Activated CD4-positive, alpha-beta memory T cell treated with anti-CD3 and anti-CD28 coated beads for 36 hours (primary cell): ENCODE results near the gene SLC22A8. TPM values are rescaled to one million over a fixed set of nuclear protein-coding genes. Genes with fewer than 3 reads are reported as not detected.
"Not testable (repeated sequence)": the region's sequence is repeated elsewhere in the genome, so short reads cannot be mapped to it uniquely, and the experiment has no call there.

Source experiments
- CTCF ChIA-PET: fragments of 350-600 bp; sonication (Branson Sonifier 250); formaldehyde crosslinking; loops from one replicate; lab custom pipeline; 2021; ENCODE audit warnings: antibody characterized with exemption, inconsistent platforms; lab: Charles Lee
- POLR2A ChIA-PET: fragments of 350-600 bp; sonication (Branson Sonifier 250); formaldehyde crosslinking; loops from one replicate; lab custom pipeline; 2021; ENCODE audit warnings: antibody characterized with exemption; lab: Charles Lee
- DNase-seq: peaks from one replicate; pipeline ENCODE4 v3.0.0-alpha.2; 2020
- H3K27ac Mint-ChIP-seq: one replicate; pipeline ENCODE4 v1.8.0; 2021; ENCODE audit warnings: mixed read lengths
- H3K27me3 Mint-ChIP-seq: one replicate; pipeline ENCODE4 v1.8.0; 2021; ENCODE audit warnings: mixed read lengths
- H3K36me3 Mint-ChIP-seq: one replicate; pipeline ENCODE4 v1.8.0; 2021; ENCODE audit warnings: mixed read lengths
- H3K4me1 Mint-ChIP-seq: one replicate; pipeline ENCODE4 v1.8.0; 2021; ENCODE audit warnings: low read depth, mixed read lengths
- H3K4me3 Mint-ChIP-seq: one replicate; pipeline ENCODE4 v1.8.0; 2021; ENCODE audit warnings: mild to moderate bottlenecking, mixed read lengths
- H3K9me3 Mint-ChIP-seq: one replicate; pipeline ENCODE4 v1.8.0; 2021; ENCODE audit warnings: mixed read lengths
- intact Hi-C: fragments of 100-400 bp; cut with micrococcal nuclease; formaldehyde crosslinking; loops from one replicate; pipeline ENCODE4 v1.15.1; 2023
- total RNA-seq, 2 experiments: library from RNA; stranded (reverse); gene quantifications; one replicate each; pipeline ENCODE4 v1.2.3, GENCODE V29; 2021

The SLC22A8 gene
- total RNA-seq, result not detected

GRCh38 chr11:63015521-63016215 lies at the start of gene SLC22A8:
Gene SLC22A8 (minus strand): TSS chr11:63015841. CDS start chr11:63014958, 883 bp downstream.
- Mint-ChIP-seq H3K4me3 (no peak within 1 kb of the TSS), H3K9me3 (no peaks in the 10 kb centered on the region), H3K36me3 (no peaks in the 10 kb centered on the region), H3K27me3 (peaks cover 12% of the 10 kb centered on the region), H3K4me1 (no peaks in the 10 kb centered on the region), H3K27ac (no peak within 1 kb of the TSS)
- no peak for DNase-seq
- POLR2A ChIA-PET, result no interaction called here
- intact Hi-C loops, result no loop called here
- CTCF ChIA-PET, result interaction anchor here (0.6 to 1.7 kb wide), 3 partner anchors 8 to 110 kb away, joined by 3 to 7 read pairs (median 3); no protein-coding TSS in a partner anchor

GRCh38 chr11:63046203-63046602 lies 30.6 kb upstream of the SLC22A8 start:
- intact Hi-C loops, DNase-seq, CTCF ChIA-PET, H3K4me1 Mint-ChIP-seq, POLR2A ChIA-PET, H3K27ac Mint-ChIP-seq, H3K9me3 Mint-ChIP-seq, H3K36me3 Mint-ChIP-seq, H3K27me3 Mint-ChIP-seq, H3K4me3 Mint-ChIP-seq: not testable (repeated sequence)

GRCh38 chr11:63042596-63042995 lies 27.0 kb upstream of the SLC22A8 start:
- no peak overlapping the region for H3K4me3 Mint-ChIP-seq
- peaks cover 3% of the 10 kb centered on the region for H3K36me3 Mint-ChIP-seq
- no peaks in the 10 kb centered on the region for H3K9me3 Mint-ChIP-seq
- ChIA-PET POLR2A (no interaction called here), CTCF (interaction anchor here (0.9 to 1.3 kb wide), 2 partner anchors 10 to 23 kb away, joined by 3 read pairs; no protein-coding TSS in a partner anchor)
- no peaks in the 10 kb centered on the region for H3K4me1 Mint-ChIP-seq
- H3K27me3 Mint-ChIP-seq, result peaks cover 13% of the 10 kb centered on the region
- no peak for DNase-seq
- intact Hi-C loops, result no loop called here
- H3K27ac Mint-ChIP-seq, result no peak overlapping the region

GRCh38 chr11:63032457-63032856 lies 16.8 kb upstream of the SLC22A8 start:
- H3K9me3 Mint-ChIP-seq, result no peaks in the 10 kb centered on the region
- peaks cover 22% of the 10 kb centered on the region for H3K27me3 Mint-ChIP-seq
- no peak for DNase-seq
- intact Hi-C loops, result no loop called here
- ChIA-PET CTCF (interaction anchor here (1.2 to 6.4 kb wide), 4 partner anchors 10 to 181 kb away, joined by 3 to 49 read pairs (median 12); no protein-coding TSS in a partner anchor), POLR2A (no interaction called here)
- peaks cover 2% of the 10 kb centered on the region for H3K4me1 Mint-ChIP-seq
- no peak overlapping the region for H3K27ac Mint-ChIP-seq
- H3K36me3 Mint-ChIP-seq, result no peaks in the 10 kb centered on the region
- no peak overlapping the region for H3K4me3 Mint-ChIP-seq

GRCh38 chr11:63023841-63024648 lies 8.4 kb upstream of the SLC22A8 start:
- Mint-ChIP-seq H3K27me3 (peaks cover 9% of the 10 kb centered on the region), H3K9me3 (no peaks in the 10 kb centered on the region), H3K27ac (no peak overlapping the region), H3K4me3 (no peak overlapping the region), H3K36me3 (no peaks in the 10 kb centered on the region), H3K4me1 (peaks cover 4% of the 10 kb centered on the region)
- DNase-seq, result peak; percentile 89
- ChIA-PET CTCF (interaction anchor here (0.7 to 8.3 kb wide), 19 partner anchors 9 to 484 kb away, joined by 3 to 512 read pairs (median 4); partner anchors contain the start of gene SLC22A8), POLR2A (interaction anchor here (0.7 kb wide), 1 partner anchor 121 kb away, joined by 3 read pairs; no protein-coding TSS in a partner anchor)
- intact Hi-C loops, result loop anchor here (1.0 kb wide), 1 partner anchor 118 kb away; no protein-coding TSS in a partner anchor

- no peak overlapping the region for H3K27ac Mint-ChIP-seq
- intact Hi-C loops, result no loop called here
- POLR2A ChIA-PET, result interaction anchor here (0.7 kb wide), 1 partner anchor 121 kb away, joined by 3 read pairs; no protein-coding TSS in a partner anchor
- no peaks in the 10 kb centered on the region for H3K9me3 Mint-ChIP-seq
- H3K36me3 Mint-ChIP-seq, result no peaks in the 10 kb centered on the region
- no peak for DNase-seq
- peaks cover 12% of the 10 kb centered on the region for H3K27me3 Mint-ChIP-seq
- H3K4me1 Mint-ChIP-seq, result peaks cover 4% of the 10 kb centered on the region
- CTCF ChIA-PET, result interaction anchor here (0.7 to 8.3 kb wide), 21 partner anchors 8 to 485 kb away, joined by 3 to 512 read pairs (median 4); partner anchors contain the start of gene SLC22A8
- no peak overlapping the region for H3K4me3 Mint-ChIP-seq
Observed at GRCh38 chr11:63023222-63023814, 7.7 kb upstream of the SLC22A8 start.

- CTCF ChIA-PET, result interaction anchor here (0.6 to 8.3 kb wide), 9 partner anchors 10 to 141 kb away, joined by 3 to 512 read pairs (median 7); no protein-coding TSS in a partner anchor
- Mint-ChIP-seq H3K36me3 (no peaks in the 10 kb centered on the region), H3K4me1 (peaks cover 4% of the 10 kb centered on the region), H3K27ac (no peak overlapping the region), H3K4me3 (no peak overlapping the region), H3K27me3 (peaks cover 14% of the 10 kb centered on the region), H3K9me3 (no peaks in the 10 kb centered on the region)
- intact Hi-C loops, result no loop called here
- no peak for DNase-seq
- POLR2A ChIA-PET, result no interaction called here
Observed at GRCh38 chr11:63022441-63022840, 6.8 kb upstream of the SLC22A8 start.

- Mint-ChIP-seq H3K27ac (no peak overlapping the region), H3K4me3 (no peak overlapping the region), H3K27me3 (peaks cover 14% of the 10 kb centered on the region), H3K9me3 (no peaks in the 10 kb centered on the region), H3K4me1 (peaks cover 4% of the 10 kb centered on the region), H3K36me3 (no peaks in the 10 kb centered on the region)
- ChIA-PET CTCF (interaction anchor here (0.7 to 8.3 kb wide), 15 partner anchors 9 to 131 kb away, joined by 3 to 512 read pairs (median 4); no protein-coding TSS in a partner anchor), POLR2A (no interaction called here)
- DNase-seq, result peak; percentile 62
- intact Hi-C loops, result loop anchor here (1.0 kb wide), 1 partner anchor 114 kb away; no protein-coding TSS in a partner anchor
Observed at GRCh38 chr11:63020671-63021291, 5.1 kb upstream of the SLC22A8 start.

GRCh38 chr11:63019506-63019905 lies 3.9 kb upstream of the SLC22A8 start:
- Mint-ChIP-seq H3K4me3 (no peak overlapping the region), H3K9me3 (no peaks in the 10 kb centered on the region), H3K27ac (no peak overlapping the region), H3K36me3 (no peaks in the 10 kb centered on the region), H3K27me3 (peaks cover 16% of the 10 kb centered on the region), H3K4me1 (peaks cover 4% of the 10 kb centered on the region)
- intact Hi-C loops, result no loop called here
- no peak for DNase-seq
- CTCF ChIA-PET, result interaction anchor here (1.1 to 8.3 kb wide), 7 partner anchors 10 to 113 kb away, joined by 3 to 512 read pairs (median 5); no protein-coding TSS in a partner anchor
- POLR2A ChIA-PET, result no interaction called here

GRCh38 chr11:63017306-63017974 lies 1.8 kb upstream of the SLC22A8 start:
- H3K9me3 Mint-ChIP-seq, result no peaks in the 10 kb centered on the region
- no peaks in the 10 kb centered on the region for H3K4me1 Mint-ChIP-seq
- intact Hi-C loops, result no loop called here
- no peak for DNase-seq
- no peak overlapping the region for H3K27ac Mint-ChIP-seq
- no peak overlapping the region for H3K4me3 Mint-ChIP-seq
- peaks cover 14% of the 10 kb centered on the region for H3K27me3 Mint-ChIP-seq
- CTCF ChIA-PET, result interaction anchor here (8.3 kb wide), 1 partner anchor 111 kb away, joined by 512 read pairs; no protein-coding TSS in a partner anchor
- H3K36me3 Mint-ChIP-seq, result no peaks in the 10 kb centered on the region
- POLR2A ChIA-PET, result no interaction called here
